Cardiac muscle cell (in vitro differentiated cells and primary cell): ENCODE results near the gene TGFBR3. TPM values are rescaled to one million over a fixed set of nuclear protein-coding genes. Genes with fewer than 3 reads are reported as not detected.

Source experiments
- DNase-seq, 2 donors: peaks; one replicate each; pipeline versions ENCODE4 v3.0.0 to v3.0.0-alpha.2; 2010 to 2017; ENCODE audit warnings: low read depth in 1 of 2, low spot score in 1 of 2
- H3K27ac ChIP-seq: fragments of 200-600 bp; sonication (generic); 2 replicates; pipeline ENCODE4 v1.5.1; 2016
- H3K27me3 ChIP-seq: fragments of 200-600 bp; sonication (generic); 2 replicates; pipeline ENCODE4 v1.6.0; 2016; ENCODE audit warnings: control low read depth
- H3K36me3 ChIP-seq: fragments of 200-600 bp; sonication (generic); 2 replicates; pipeline ENCODE4 v1.5.1; 2016; ENCODE audit warnings: control low read depth
- H3K4me1 ChIP-seq: fragments of 200-600 bp; sonication (generic); 2 replicates; pipeline ENCODE4 v1.8.1; 2017; ENCODE audit warnings: low read depth, mild to moderate bottlenecking, mixed run types
- H3K4me3 ChIP-seq: fragments of 200-600 bp; sonication (generic); 2 replicates; pipeline ENCODE4 v1.5.1; 2016; ENCODE audit warnings: mild to moderate bottlenecking
- H3K9me3 ChIP-seq: fragments of 200-600 bp; sonication (generic); 2 replicates; pipeline ENCODE4 v1.5.1; 2017; ENCODE audit warnings: low read depth, mild to moderate bottlenecking, control low read depth
- CTCF ChIP-seq: IDR thresholded peaks from 2 replicates; pipeline ENCODE4 v1.5.1; 2012; ENCODE audit warnings: low read depth, mild to moderate bottlenecking, low read length
- polyA plus RNA-seq: library from polyadenylated mRNA; unstranded; fragments of >200 nt; fragmentation: Nextera tagmentation; extraction: Ambion mirVana; gene quantifications from 2 replicates; pipeline ENCODE4 v1.2.1, GENCODE V29; 2016
- total RNA-seq: library from RNA; depleted of rRNA; stranded (reverse); fragments of >200 nt; gene quantifications from 2 replicates; pipeline ENCODE4 v1.2.3, GENCODE V29; 2016

Gene TGFBR3
- total and polyA plus RNA-seq, 2 experiments from 2014 or later: 10.3 to 11.8 TPM

GRCh38 chr1:91716339-91716738 is 169.6 kb downstream of the TGFBR3 start:
- H3K27me3 ChIP-seq: no peaks in the 10 kb centered on the region
- no peak overlapping the region for H3K27ac ChIP-seq
- no peaks in the 10 kb centered on the region for H3K9me3 ChIP-seq
- TF ChIP-seq CTCF: no peak
- no peak overlapping the region for H3K4me3 ChIP-seq
- no peaks in the 10 kb centered on the region for H3K36me3 ChIP-seq
- no peak for DNase-seq
- H3K4me1 ChIP-seq: peaks cover 16% of the 10 kb centered on the region

GRCh38 chr1:91715416-91716000 is 170.4 kb downstream of the TGFBR3 start:
- no peak for DNase-seq
- Histone ChIP-seq H3K27me3 (no peaks in the 10 kb centered on the region), H3K27ac (no peak overlapping the region), H3K9me3 (no peaks in the 10 kb centered on the region), H3K4me3 (no peak overlapping the region), H3K36me3 (no peaks in the 10 kb centered on the region), H3K4me1 (peaks cover 16% of the 10 kb centered on the region)
- TF ChIP-seq CTCF: no peak

- Histone ChIP-seq H3K4me1 (peaks cover 16% of the 10 kb centered on the region), H3K9me3 (no peaks in the 10 kb centered on the region), H3K27ac (no peak overlapping the region), H3K27me3 (no peaks in the 10 kb centered on the region), H3K4me3 (no peak overlapping the region), H3K36me3 (no peaks in the 10 kb centered on the region)
- TF ChIP-seq CTCF: no peak
- DNase-seq: no peak
These were observed 171.0 kb downstream of the TGFBR3 start for GRCh38 chr1:91714867-91715381.

GRCh38 chr1:91712981-91713841 is 172.7 kb downstream of the TGFBR3 start:
- Histone ChIP-seq H3K4me3 (no peak overlapping the region), H3K4me1 (peaks cover 21% of the 10 kb centered on the region), H3K27ac (no peak overlapping the region), H3K36me3 (no peaks in the 10 kb centered on the region), H3K9me3 (no peaks in the 10 kb centered on the region), H3K27me3 (no peaks in the 10 kb centered on the region)
- TF ChIP-seq CTCF: no peak
- DNase-seq: peak in 1 of 2 donors; percentile 80

- Histone ChIP-seq H3K9me3 (no peaks in the 10 kb centered on the region), H3K36me3 (no peaks in the 10 kb centered on the region), H3K27ac (no peak overlapping the region), H3K27me3 (no peaks in the 10 kb centered on the region), H3K4me1 (peaks cover 27% of the 10 kb centered on the region), H3K4me3 (no peak overlapping the region)
- DNase-seq: no peak
- TF ChIP-seq CTCF: no peak
These were observed 173.6 kb downstream of the TGFBR3 start for GRCh38 chr1:91712393-91712792.
